ENCODE measurements around the gene COPA.

- no peak for TF ChIP-seq CTCF (IDR thresholded peaks at IDR 0.05)
- TF ChIP-seq POLR2A (IDR thresholded peaks at IDR 0.05) = no peak
These were observed 85.5 kb downstream of the COPA start for GRCh38 chr1:160257411-160258015.
